DMS153 (cell line): Measurements from ENCODE around the gene GOLGA3.
"Not testable (repeated sequence)": the region's sequence is repeated elsewhere in the genome, so short reads cannot be mapped to it uniquely, and the experiment has no call there.

ENCODE experiments used
- DNase-seq: peaks from one replicate; lab custom pipeline; 2025; lab: John Stamatoyannopoulos, UW

The GOLGA3 gene

DNA sequence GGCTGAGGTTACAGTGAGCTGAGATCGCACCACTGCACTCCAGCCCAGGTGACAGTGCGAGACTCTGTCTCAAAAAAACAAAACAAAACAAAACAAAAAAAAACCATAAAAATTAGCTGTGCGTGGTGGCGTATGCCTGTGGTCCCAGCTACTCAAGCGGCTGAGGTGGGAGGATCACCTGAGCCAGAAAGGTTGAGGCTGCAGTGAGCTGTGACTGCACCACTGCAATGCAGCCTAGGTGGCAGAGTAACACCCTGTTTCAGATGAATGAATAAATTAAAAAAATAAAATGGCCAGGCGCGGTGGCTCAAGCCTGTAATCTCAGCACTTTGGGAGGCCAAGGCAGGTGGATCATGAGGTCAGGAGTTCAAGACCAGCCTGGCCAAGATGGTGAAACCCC, 75.0 kb downstream of the GOLGA3 start:
- not testable (repeated sequence) for DNase-seq

DNA sequence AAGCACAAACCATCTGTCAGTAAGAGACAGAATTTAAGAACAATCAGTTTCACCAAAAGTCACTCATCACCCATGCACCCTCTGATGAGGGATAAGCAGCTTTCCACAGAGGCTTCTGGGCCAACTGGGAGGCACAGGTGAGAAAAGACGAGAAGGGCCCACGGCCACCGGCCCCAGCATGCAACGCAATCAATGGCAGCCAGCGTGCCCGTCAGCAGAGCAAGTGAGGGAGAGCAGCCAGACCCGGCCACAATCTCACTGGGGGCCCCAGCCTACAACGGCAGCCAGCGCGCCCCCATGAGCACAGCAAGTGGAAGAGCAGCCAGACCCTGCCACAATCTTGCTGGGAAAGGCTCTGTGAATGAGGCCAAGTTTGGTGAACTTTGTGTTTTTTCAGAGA, 80.3 kb downstream of the GOLGA3 start:
- DNase-seq, result no peak

GRCh38 chr12:132747896-132748295, 80.8 kb downstream of the GOLGA3 start:
- DNase-seq, result no peak

GRCh38 chr12:132747395-132747794, 81.3 kb downstream of the GOLGA3 start:
- no peak for DNase-seq

GRCh38 chr12:132746613-132747012, 82.1 kb downstream of the GOLGA3 start:
- DNase-seq, result no peak

- no peak for DNase-seq
Observed at GRCh38 chr12:132743831-132744230, 84.8 kb downstream of the GOLGA3 start.

- DNase-seq, result no peak
Observed at GRCh38 chr12:132741620-132742019, 87.0 kb downstream of the GOLGA3 start.

DNA sequence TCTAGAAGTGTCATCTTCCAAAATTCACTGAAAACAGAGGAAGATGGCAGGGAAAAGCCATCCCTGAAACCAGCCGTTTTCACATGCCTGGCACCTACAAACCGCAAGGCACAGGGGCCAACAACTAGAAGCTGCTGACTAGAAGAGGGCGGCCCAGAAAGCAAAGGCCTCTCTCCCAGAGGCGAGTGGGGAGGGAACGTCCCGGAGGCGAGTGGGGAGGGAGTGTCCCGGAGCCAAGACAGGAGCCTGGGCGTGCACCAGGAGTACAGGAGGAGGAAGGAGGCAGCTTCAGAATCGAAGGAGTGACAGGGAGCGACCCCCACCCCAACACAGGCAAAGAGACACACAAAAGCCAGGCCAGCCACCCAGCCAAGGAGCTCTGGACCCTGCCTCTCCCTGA, 88.0 kb downstream of the GOLGA3 start:
- DNase-seq, result no peak

DNA sequence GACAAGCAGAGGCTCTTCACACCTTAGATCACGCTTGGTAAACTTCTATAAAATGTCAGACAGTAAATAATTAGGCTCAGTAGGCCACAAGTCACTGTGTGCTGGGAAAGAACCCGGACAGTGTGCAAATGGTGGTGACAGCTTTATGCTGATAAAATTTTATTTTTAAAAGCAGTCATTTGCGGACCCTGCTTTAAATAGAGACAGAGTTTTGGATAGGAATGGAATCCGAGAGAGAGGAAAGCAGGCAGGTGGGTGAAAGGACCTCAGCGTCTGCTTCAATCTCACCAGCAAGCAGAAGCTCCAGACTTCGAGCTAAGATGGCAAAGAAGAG, 88.4 kb downstream of the GOLGA3 start:
- no peak for DNase-seq

GRCh38 chr12:132739600-132740312, 88.9 kb downstream of the GOLGA3 start:
- DNase-seq, result no peak

GRCh38 chr12:132736913-132737312, 91.8 kb downstream of the GOLGA3 start:
- no peak for DNase-seq

DNA sequence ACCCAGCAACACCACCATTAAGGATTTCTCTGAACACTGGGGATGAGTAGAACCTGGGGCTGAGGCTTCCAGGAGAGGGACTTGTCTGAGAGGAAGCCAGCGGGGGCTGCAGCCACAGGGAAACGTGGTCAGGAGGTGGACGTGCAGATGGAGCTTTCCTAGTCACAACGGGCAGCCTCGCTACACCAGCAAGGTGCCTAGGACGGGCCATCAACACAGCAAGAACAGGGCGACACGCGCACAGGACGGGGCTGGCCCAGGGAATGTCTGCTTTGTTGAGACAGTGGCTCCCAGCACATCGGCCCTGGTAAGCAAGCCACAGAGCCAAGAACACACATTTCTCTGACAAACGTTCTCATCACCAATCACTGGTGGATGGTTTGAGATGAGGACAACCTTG, 92.3 kb downstream of the GOLGA3 start:
- no peak for DNase-seq

DNA sequence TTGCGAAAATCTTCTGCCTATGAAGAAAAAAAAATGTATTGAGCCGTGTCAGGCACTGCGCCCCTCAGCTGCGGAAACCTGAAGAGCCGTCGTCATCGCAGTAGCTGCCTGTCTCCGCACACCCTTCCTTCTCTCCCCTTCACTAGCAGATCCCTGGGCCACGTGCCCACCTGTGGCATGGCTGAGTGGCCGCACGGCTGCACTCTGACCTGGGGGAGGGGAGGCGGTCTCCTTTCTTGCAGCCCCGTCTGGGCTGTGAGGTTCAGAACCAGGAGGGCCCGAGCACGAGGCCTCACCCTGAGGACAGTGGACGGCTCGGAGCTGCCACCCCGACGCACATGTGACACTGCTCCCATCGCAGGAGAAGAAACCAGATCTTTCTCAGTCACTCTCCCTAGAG, 93.2 kb downstream of the GOLGA3 start:
- DNase-seq, result no peak

DNA sequence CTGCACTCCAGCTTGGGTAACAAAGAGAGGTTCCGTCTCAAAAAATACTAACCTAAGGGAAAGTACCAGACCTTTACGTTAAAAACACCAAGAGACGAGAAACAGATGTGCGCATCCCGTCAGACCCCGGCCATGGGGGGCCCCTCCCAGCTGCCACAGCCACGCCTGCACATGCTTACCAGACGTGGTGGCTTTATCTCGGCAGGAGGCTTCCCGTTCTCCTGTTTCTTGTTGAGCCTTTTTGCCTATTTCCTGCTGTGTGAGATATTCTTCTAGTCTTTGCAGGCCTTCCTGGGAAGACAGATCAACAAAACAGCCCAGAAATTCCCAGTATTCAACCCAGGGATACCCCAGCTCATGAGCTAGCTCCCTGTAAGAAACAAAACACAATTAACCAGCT, 94.5 kb downstream of the GOLGA3 start:
- no peak for DNase-seq

- no peak for DNase-seq
Observed at GRCh38 chr12:132731574-132731973, 97.1 kb downstream of the GOLGA3 start.

GRCh38 chr12:132730353-132730752, 98.3 kb downstream of the GOLGA3 start:
- DNase-seq, result no peak

DNA sequence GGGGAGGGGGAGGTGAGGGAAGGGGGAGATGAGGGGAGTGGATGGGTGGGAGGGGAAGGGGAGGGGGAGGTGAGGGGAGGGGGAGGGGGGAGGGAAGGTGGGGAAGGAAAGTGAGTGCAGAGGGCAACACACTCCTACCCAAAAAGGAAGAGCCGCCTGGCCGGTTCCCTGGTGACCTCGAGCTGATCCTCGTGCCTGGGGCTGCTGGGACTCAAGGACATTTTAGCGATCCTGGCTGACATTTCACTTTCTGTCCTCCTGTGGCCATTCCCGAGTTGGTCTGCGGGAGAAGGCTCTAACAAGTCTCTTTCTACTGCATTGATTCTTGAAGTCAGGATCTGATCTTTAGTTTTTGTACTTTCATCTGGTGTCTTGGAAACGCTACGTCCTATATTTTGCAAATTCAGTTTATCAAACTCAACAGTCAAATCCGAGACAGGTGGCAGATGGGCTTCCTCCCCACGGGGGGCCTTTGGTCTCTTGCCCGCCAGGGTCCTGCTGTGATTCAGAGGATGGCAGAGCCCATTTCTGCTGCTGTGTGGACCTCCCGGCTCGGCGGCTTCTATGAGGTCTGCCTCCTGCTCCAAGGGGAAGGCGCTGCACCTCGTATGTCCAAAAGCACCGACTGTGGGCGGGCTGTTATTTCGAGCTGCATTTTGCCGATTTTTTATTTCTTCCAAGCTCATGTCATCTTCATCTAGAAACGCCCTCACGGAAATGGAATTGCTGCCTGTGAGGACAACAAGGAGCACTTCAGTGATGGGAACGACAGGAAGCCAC, 98.9 kb downstream of the GOLGA3 start:
- no peak for DNase-seq

DNA sequence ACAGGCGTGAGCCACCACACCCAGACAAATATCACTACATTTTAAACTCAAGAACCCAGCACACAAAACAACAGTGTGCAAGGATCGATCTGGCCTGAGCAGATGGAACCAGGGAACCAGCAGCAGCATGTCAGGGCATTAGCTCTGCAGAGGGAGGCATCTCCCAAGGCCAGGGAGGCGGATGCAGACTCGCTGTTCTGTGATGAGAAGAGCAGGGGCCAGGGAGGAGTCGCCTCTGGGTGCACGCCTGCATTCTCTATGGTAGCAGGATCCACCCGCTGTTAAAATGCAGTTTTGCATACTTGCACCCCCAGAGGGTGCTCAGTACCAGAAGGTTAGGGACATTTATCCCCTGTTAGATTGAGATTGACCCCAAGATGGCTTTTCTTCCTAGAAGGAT, 100.2 kb downstream of the GOLGA3 start:
- DNase-seq, result no peak

DNA sequence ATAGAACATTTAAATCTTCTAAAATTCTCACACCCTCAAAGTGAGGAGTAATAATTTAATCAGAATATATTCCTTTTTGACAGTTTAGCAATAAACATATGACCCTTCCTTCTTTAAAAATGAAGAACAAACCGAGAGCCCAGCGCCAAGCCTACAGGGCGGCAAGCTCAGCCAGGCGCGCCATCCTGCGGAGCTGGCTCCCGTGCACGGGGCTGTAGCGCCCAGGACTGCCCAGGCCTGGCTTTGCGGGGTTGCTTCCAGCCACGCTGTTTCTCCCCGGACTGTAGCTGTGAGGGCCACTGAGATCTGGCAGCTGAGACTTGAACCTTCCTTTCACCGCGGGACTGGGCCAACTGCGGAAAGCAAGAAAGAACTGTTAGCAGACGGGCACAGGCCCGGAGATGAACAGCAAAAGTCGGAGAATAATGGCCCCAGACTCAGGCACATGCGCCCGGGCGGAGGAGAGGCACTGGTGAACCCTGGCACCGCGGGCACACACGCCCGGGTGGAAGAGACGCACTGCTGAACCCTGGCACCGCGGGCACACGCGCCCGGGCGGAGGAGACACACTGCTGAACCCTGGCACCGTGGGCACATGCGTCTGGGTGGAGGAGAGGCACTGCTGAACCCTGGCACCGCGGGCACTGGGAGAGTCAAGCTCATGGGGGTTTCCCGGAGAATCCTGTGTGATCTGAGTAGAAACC, 101.4 kb downstream of the GOLGA3 start:
- DNase-seq, result no peak

DNA sequence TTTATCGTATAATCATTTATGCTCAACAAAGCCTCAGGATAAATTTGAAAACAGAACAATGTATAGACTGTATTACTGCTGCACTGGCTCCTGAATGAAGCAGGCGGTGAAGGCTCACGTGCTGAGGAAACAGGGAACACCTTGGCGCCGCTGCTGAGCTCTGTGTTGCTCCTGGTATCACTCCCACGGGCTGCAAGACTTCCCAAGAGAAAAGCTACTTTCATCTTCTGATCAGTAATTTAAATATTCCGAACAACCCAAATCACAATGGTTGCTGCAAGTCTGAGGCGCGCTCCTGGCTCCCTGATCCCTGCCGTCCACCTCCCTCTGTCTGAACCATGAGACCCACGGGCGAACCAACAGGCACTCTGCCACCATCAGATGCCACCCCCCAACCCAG, 102.3 kb downstream of the GOLGA3 start:
- no peak for DNase-seq

DNA sequence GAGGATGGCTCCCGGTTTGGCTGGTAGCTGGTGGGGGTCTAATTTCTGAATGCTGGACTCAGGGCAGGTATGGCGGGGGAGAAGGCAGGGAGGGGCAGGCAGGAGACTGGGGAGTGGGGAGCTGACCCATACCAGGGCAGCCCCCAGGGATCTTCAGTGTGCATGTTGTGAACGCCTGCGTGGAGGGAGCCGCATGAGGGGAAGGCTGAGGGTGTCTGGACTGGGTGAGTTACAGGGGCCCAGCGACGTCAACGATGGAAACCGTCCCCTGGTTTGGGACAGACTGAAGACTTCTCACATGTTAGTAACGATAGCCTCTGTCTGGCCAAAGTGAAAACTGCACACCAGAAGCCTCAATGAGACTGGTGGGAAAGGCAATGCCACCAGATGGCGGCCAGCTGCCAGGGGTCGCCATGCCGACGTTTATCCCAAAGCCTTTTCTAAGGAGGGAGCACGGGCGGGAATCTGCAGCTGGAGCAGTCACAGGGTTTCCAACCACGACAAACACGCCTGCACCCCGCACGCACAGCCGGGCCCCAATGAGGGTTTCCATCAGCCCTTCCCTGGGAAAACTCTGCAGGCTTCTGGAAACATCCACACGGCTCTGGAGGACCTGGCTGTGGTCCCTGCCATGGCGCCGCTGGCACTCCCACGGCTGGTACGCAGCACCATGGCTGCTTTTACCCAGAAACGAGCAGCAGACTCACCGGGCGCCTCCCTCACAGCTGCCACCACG, 104.0 kb downstream of the GOLGA3 start:
- DNase-seq, result no peak

DNA sequence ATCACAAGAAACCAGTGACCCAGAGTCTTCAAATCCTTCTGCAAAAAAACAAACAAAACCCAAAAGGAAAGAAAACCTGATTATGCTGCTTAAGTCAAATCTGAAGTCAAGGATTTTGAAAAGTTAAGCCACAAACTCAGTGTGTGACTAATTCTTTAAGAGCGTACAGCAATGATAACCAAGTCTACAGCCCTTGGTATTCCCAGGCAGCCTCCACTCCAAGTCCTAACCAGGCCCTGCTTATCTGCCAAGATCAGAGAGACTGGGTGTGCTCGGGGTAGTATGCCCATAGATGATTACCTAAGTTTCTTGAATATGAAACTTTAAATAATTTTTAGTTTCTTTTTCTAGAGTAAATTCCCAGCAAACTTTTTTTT, 104.9 kb downstream of the GOLGA3 start:
- no peak for DNase-seq
